ENCODE results near the gene SERTAD1.
"Not testable (repeated sequence)": the region's sequence is repeated elsewhere in the genome, so short reads cannot be mapped to it uniquely, and the experiment has no call there.

SERTAD1 gene

GRCh38 chr19:40425450-40426287 lies at the start of gene SERTAD1:
SERTAD1 (minus strand) TSS chr19:40425992; CDS start chr19:40423546, 2,446 bp downstream.
- in situ Hi-C loops (cut with MboI; ENCODE audit: low sequenced_read_pairs), result no loop called here

- in situ Hi-C loops (cut with MboI; ENCODE audit: low sequenced_read_pairs), result no loop called here
Measured at GRCh38 chr19:40474737-40475136, 48.9 kb upstream of the SERTAD1 start.

- in situ Hi-C loops (cut with MboI; ENCODE audit: low sequenced_read_pairs), result no loop called here
Measured at GRCh38 chr19:40472516-40472915, 46.7 kb upstream of the SERTAD1 start.

- in situ Hi-C loops (cut with MboI; ENCODE audit: low sequenced_read_pairs), result no loop called here
Measured at GRCh38 chr19:40471111-40471510, 45.3 kb upstream of the SERTAD1 start.

- in situ Hi-C loops (cut with MboI; ENCODE audit: low sequenced_read_pairs), result no loop called here
Measured at GRCh38 chr19:40469011-40469410, 43.2 kb upstream of the SERTAD1 start.

GRCh38 chr19:40466985-40467734 lies 41.4 kb upstream of the SERTAD1 start, which contains the start of gene SPTBN4:
SPTBN4 (plus strand) TSS chr19:40467001; CDS start chr19:40472622, 5,621 bp downstream.
- in situ Hi-C loops (cut with MboI; ENCODE audit: low sequenced_read_pairs), result no loop called here

GRCh38 chr19:40466219-40466984 lies 40.6 kb upstream of the SERTAD1 start:
- in situ Hi-C loops (cut with MboI; ENCODE audit: low sequenced_read_pairs), result no loop called here

GRCh38 chr19:40465557-40466218 lies 39.9 kb upstream of the SERTAD1 start, which contains the start of gene BLVRB:
BLVRB (minus strand) TSS chr19:40465745; CDS start chr19:40465688, 57 bp downstream.
- in situ Hi-C loops (cut with MboI; ENCODE audit: low sequenced_read_pairs), result no loop called here

- in situ Hi-C loops (cut with MboI; ENCODE audit: low sequenced_read_pairs), result no loop called here
Measured at GRCh38 chr19:40465025-40465556, 39.3 kb upstream of the SERTAD1 start.

GRCh38 chr19:40464059-40465024 lies 38.5 kb upstream of the SERTAD1 start:
- in situ Hi-C loops (cut with MboI; ENCODE audit: low sequenced_read_pairs), result no loop called here

- in situ Hi-C loops (cut with MboI; ENCODE audit: low sequenced_read_pairs), result not testable (repeated sequence)
Measured at GRCh38 chr19:40463587-40464037, 37.8 kb upstream of the SERTAD1 start.

- in situ Hi-C loops (cut with MboI; ENCODE audit: low sequenced_read_pairs), result no loop called here
Measured at GRCh38 chr19:40461669-40462221, 36.0 kb upstream of the SERTAD1 start.

- in situ Hi-C loops (cut with MboI; ENCODE audit: low sequenced_read_pairs), result no loop called here
Measured at GRCh38 chr19:40460185-40460584, 34.4 kb upstream of the SERTAD1 start.

- in situ Hi-C loops (cut with MboI; ENCODE audit: low sequenced_read_pairs), result no loop called here
Measured at GRCh38 chr19:40458597-40458974, 32.8 kb upstream of the SERTAD1 start.

- in situ Hi-C loops (cut with MboI; ENCODE audit: low sequenced_read_pairs), result no loop called here
Measured at GRCh38 chr19:40457953-40458596, 32.3 kb upstream of the SERTAD1 start.

GRCh38 chr19:40457048-40457447 lies 31.3 kb upstream of the SERTAD1 start:
- in situ Hi-C loops (cut with MboI; ENCODE audit: low sequenced_read_pairs), result no loop called here

- in situ Hi-C loops (cut with MboI; ENCODE audit: low sequenced_read_pairs), result not testable (repeated sequence)
Measured at GRCh38 chr19:40453943-40454342, 28.2 kb upstream of the SERTAD1 start.

- in situ Hi-C loops (cut with MboI; ENCODE audit: low sequenced_read_pairs), result no loop called here
Measured at GRCh38 chr19:40453151-40453735, 27.5 kb upstream of the SERTAD1 start.
